Measurements from ENCODE around the gene PRPSAP2. TPM values are rescaled to one million over a fixed set of nuclear protein-coding genes. Genes with fewer than 3 reads are reported as not detected.
A peak's percentile ranks its signal among the peaks of the same experiment; 100 is the strongest.

PRPSAP2 gene
- total RNA-seq, 6 donors from 2014 or later, result 16.6 to 39.8 (median 29.2) TPM

- WGBS, 2 donors, result 79 to 87% methylated on average over 2 to 6 of the region's 6 CpGs
- DNase-seq (no peak), ATAC-seq (ENCODE audit: low FRiP score in 2 of 2) (no peak)
- Histone ChIP-seq H3K27me3 (no peaks in the 10 kb centered on the region), H3K9me3 (no peaks in the 10 kb centered on the region), H3K4me1 (no peaks in the 10 kb centered on the region), H3K27ac (no peak overlapping the region), H3K4me3 (no peak overlapping the region), H3K36me3 (no peaks in the 10 kb centered on the region)
- TF ChIP-seq CTCF (IDR thresholded peaks at IDR 0.05) (no peak), POLR2A (IDR thresholded peaks at IDR 0.05) (no peak), POLR2AphosphoS5 (IDR thresholded peaks at IDR 0.05) (no peak), EP300 (IDR thresholded peaks at IDR 0.05) (no peak)
These were observed 91.6 kb downstream of the PRPSAP2 start for GRCh38 chr17:18949566-18949965.

GRCh38 chr17:18950346-18950745 is 92.4 kb downstream of the PRPSAP2 start:
- TF ChIP-seq EP300 (IDR thresholded peaks at IDR 0.05) (no peak), CTCF (IDR thresholded peaks at IDR 0.05) (no peak), POLR2AphosphoS5 (IDR thresholded peaks at IDR 0.05) (no peak), POLR2A (IDR thresholded peaks at IDR 0.05) (no peak)
- ATAC-seq (ENCODE audit: low FRiP score in 2 of 2) (no peak), DNase-seq (no peak)
- no peaks in the 10 kb centered on the region for H3K9me3 ChIP-seq
- no peaks in the 10 kb centered on the region for H3K4me1 ChIP-seq
- no peak overlapping the region for H3K4me3 ChIP-seq
- H3K27ac ChIP-seq, result no peak overlapping the region
- H3K27me3 ChIP-seq, result no peaks in the 10 kb centered on the region
- WGBS, 2 donors, result 65 to 78% methylated on average over 4 of the region's 4 CpGs
- no peaks in the 10 kb centered on the region for H3K36me3 ChIP-seq

- ATAC-seq (ENCODE audit: low FRiP score in 2 of 2) (no peak), DNase-seq (peak in 1 of 2 donors; percentile 44)
- TF ChIP-seq POLR2A (IDR thresholded peaks at IDR 0.05), result no peak
- no peak for TF ChIP-seq EP300 (IDR thresholded peaks at IDR 0.05)
- no peak for TF ChIP-seq POLR2AphosphoS5 (IDR thresholded peaks at IDR 0.05)
- no peak for TF ChIP-seq CTCF (IDR thresholded peaks at IDR 0.05)
- no peak overlapping the region for H3K27ac ChIP-seq
- whole genome bisulfite sequencing, 2 donors, result 80 to 81% methylated on average over 31 to 34 of the region's 34 CpGs
- no peaks in the 10 kb centered on the region for H3K4me1 ChIP-seq
- no peaks in the 10 kb centered on the region for H3K27me3 ChIP-seq
- H3K4me3 ChIP-seq, result no peak overlapping the region
- H3K9me3 ChIP-seq, result no peaks in the 10 kb centered on the region
- H3K36me3 ChIP-seq, result no peaks in the 10 kb centered on the region
These were observed 93.3 kb downstream of the PRPSAP2 start for GRCh38 chr17:18950944-18951905.

- H3K4me3 ChIP-seq, result no peak within 1 kb of the TSS
- DNase-seq, result no peak
- 96 to 100% methylated on average over 2 to 14 of the region's 17 CpGs for WGBS, 2 donors
These were observed 94.3 kb downstream of the PRPSAP2 start, which contains the start of gene SLC5A10 for GRCh38 chr17:18951941-18952842. SLC5A10 (plus strand) TSS chr17:18952165; CDS start chr17:18952206, 41 bp downstream.

More at GRCh38 chr17:18951941-18952842, 94.3 kb downstream of the PRPSAP2 start, which contains the start of gene SLC5A10:
- no peaks in the 10 kb centered on the region for H3K4me1 ChIP-seq
- TF ChIP-seq POLR2AphosphoS5 (IDR thresholded peaks at IDR 0.05), result no peak
- TF ChIP-seq CTCF (IDR thresholded peaks at IDR 0.05), result no peak
- no peak for TF ChIP-seq EP300 (IDR thresholded peaks at IDR 0.05)
- TF ChIP-seq POLR2A (IDR thresholded peaks at IDR 0.05), result no peak
- no peaks in the 10 kb centered on the region for H3K27me3 ChIP-seq
- no peak for ATAC-seq (ENCODE audit: low FRiP score in 2 of 2)
- H3K9me3 ChIP-seq, result no peaks in the 10 kb centered on the region
- no peak within 1 kb of the TSS for H3K27ac ChIP-seq
- no peaks in the 10 kb centered on the region for H3K36me3 ChIP-seq

Data from upper lobe of left lung (tissue), 6 donors.